Measurements from ENCODE around the gene KHDRBS2. TPM values are rescaled to one million over a fixed set of nuclear protein-coding genes. Genes with fewer than 3 reads are reported as not detected.

The KHDRBS2 gene
- total and polyA plus RNA-seq, 4 donors, result 9.2 to 13.0 (median 11.0) TPM

DNA sequence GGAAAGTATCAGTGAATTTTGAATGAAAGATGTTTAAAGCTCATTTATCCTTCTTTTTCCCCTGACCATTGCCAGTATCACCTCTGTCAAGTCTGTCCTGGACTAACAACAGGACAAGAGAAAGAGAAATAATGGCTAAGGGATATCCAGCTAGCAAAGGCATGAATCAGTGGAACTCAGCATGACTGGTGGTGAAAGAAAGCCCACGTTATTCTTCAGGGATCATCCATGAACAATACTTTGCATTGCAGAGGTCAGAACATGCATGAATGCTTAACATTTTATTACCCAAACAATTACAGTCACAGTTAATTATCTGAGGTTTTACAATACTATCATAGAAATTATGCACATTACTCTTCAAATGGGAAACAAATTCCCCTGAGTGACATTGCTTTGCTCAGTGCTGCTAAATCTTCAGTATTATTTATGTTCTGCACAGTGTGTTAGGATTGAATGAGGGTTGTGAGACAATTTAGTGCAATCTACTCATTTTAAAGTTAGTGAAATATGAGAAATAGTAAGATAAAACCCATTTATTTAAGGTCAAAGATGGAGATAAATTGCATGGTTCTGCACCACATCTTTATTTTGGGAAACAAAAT lies 350.7 kb downstream of the KHDRBS2 start:
- H3K27ac ChIP-seq (ENCODE audit: low read depth, low read length), result no peak overlapping the region
- H3K4me1 ChIP-seq (ENCODE audit: control insufficient read depth, insufficient read depth, low read length), result no peaks in the 10 kb centered on the region
- DNase-seq (ENCODE audit: low read depth in 4 of 6, low spot score in 6 of 6), result peak in 1 of 6 donors; percentile 49
- no peaks in the 10 kb centered on the region for H3K36me3 ChIP-seq (ENCODE audit: control insufficient read depth, insufficient read depth, low read length)
- no peaks in the 10 kb centered on the region for H3K9me3 ChIP-seq (ENCODE audit: control insufficient read depth, insufficient read depth, low read length)
- no peak overlapping the region for H3K4me3 ChIP-seq (ENCODE audit: low read depth, low read length)
- H3K27me3 ChIP-seq (ENCODE audit: control insufficient read depth, insufficient read depth, low read length), result no peaks in the 10 kb centered on the region
- WGBS (ENCODE audit: insufficient coverage), result no CpG with 5 or more reads among the region's 1 CpG

- Histone ChIP-seq H3K27me3 (ENCODE audit: control insufficient read depth, insufficient read depth, low read length) (no peaks in the 10 kb centered on the region), H3K9me3 (ENCODE audit: control insufficient read depth, insufficient read depth, low read length) (no peaks in the 10 kb centered on the region), H3K27ac (ENCODE audit: low read depth, low read length) (no peak overlapping the region), H3K36me3 (ENCODE audit: control insufficient read depth, insufficient read depth, low read length) (no peaks in the 10 kb centered on the region), H3K4me3 (ENCODE audit: low read depth, low read length) (no peak overlapping the region), H3K4me1 (ENCODE audit: control insufficient read depth, insufficient read depth, low read length) (no peaks in the 10 kb centered on the region)
- WGBS (ENCODE audit: insufficient coverage), result no CpG with 5 or more reads among the region's 2 CpGs
- peak in 1 of 6 donors; percentile 78 for DNase-seq (ENCODE audit: low read depth in 4 of 6, low spot score in 6 of 6)
Measured at GRCh38 chr6:61909486-61909885, 376.5 kb downstream of the KHDRBS2 start.

- WGBS (ENCODE audit: insufficient coverage), result 91% methylated on average over 6 of the region's 6 CpGs
- no peak overlapping the region for H3K4me3 ChIP-seq (ENCODE audit: low read depth, low read length)
Measured at GRCh38 chr6:61901748-61902147, 384.3 kb downstream of the KHDRBS2 start.

DNA sequence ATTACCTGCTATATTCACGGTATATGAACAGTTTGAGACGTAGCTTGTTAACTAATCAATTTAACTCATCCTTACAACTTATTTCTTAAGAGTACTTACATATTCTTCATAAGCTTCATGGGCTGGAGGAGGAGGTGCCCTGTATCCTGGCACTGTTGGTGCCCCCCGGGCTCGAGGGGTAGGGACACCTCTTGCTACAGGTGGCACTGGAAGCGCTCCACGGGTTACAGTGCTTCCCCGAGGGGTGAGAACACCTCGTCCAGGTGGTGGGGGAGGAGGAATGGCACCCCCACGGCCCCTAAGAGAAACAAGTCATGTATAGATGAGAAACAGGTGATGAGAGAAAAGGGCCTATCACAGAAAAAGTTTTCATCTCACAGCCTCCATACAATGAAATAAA lies 391.5 kb downstream of the KHDRBS2 start:
- WGBS (ENCODE audit: insufficient coverage), result 82% methylated on average over 3 of the region's 9 CpGs
- Histone ChIP-seq H3K4me1 (ENCODE audit: control insufficient read depth, insufficient read depth, low read length) (no peaks in the 10 kb centered on the region), H3K36me3 (ENCODE audit: control insufficient read depth, insufficient read depth, low read length) (no peaks in the 10 kb centered on the region), H3K27ac (ENCODE audit: low read depth, low read length) (no peak overlapping the region), H3K4me3 (ENCODE audit: low read depth, low read length) (no peak overlapping the region), H3K27me3 (ENCODE audit: control insufficient read depth, insufficient read depth, low read length) (no peaks in the 10 kb centered on the region), H3K9me3 (ENCODE audit: control insufficient read depth, insufficient read depth, low read length) (no peaks in the 10 kb centered on the region)
- no peak for DNase-seq (ENCODE audit: low read depth in 4 of 6, low spot score in 6 of 6)

More at GRCh38 chr6:61901748-61902147, 384.3 kb downstream of the KHDRBS2 start:
- DNase-seq (ENCODE audit: low read depth in 4 of 6, low spot score in 6 of 6), result no peak
- no peaks in the 10 kb centered on the region for H3K9me3 ChIP-seq (ENCODE audit: control insufficient read depth, insufficient read depth, low read length)
- H3K36me3 ChIP-seq (ENCODE audit: control insufficient read depth, insufficient read depth, low read length), result no peaks in the 10 kb centered on the region
- H3K27ac ChIP-seq (ENCODE audit: low read depth, low read length), result no peak overlapping the region
- no peaks in the 10 kb centered on the region for H3K27me3 ChIP-seq (ENCODE audit: control insufficient read depth, insufficient read depth, low read length)
- no peaks in the 10 kb centered on the region for H3K4me1 ChIP-seq (ENCODE audit: control insufficient read depth, insufficient read depth, low read length)

- WGBS (ENCODE audit: insufficient coverage), result no CpG with 5 or more reads among the region's 1 CpG
- Histone ChIP-seq H3K9me3 (ENCODE audit: control insufficient read depth, insufficient read depth, low read length) (no peaks in the 10 kb centered on the region), H3K27ac (ENCODE audit: low read depth, low read length) (no peak overlapping the region), H3K27me3 (ENCODE audit: control insufficient read depth, insufficient read depth, low read length) (no peaks in the 10 kb centered on the region), H3K4me1 (ENCODE audit: control insufficient read depth, insufficient read depth, low read length) (no peaks in the 10 kb centered on the region), H3K36me3 (ENCODE audit: control insufficient read depth, insufficient read depth, low read length) (no peaks in the 10 kb centered on the region), H3K4me3 (ENCODE audit: low read depth, low read length) (no peak overlapping the region)
- DNase-seq (ENCODE audit: low read depth in 4 of 6, low spot score in 6 of 6), result peak in 1 of 6 donors; percentile 16
Measured at GRCh38 chr6:61887423-61887822, 398.6 kb downstream of the KHDRBS2 start.

- peak in 2 of 6 donors; percentile 18 to 55 for DNase-seq (ENCODE audit: low read depth in 4 of 6, low spot score in 6 of 6)
- WGBS (ENCODE audit: insufficient coverage), result no CpG with 5 or more reads among the region's 1 CpG
- Histone ChIP-seq H3K4me3 (ENCODE audit: low read depth, low read length) (no peak overlapping the region), H3K36me3 (ENCODE audit: control insufficient read depth, insufficient read depth, low read length) (no peaks in the 10 kb centered on the region), H3K27ac (ENCODE audit: low read depth, low read length) (no peak overlapping the region), H3K4me1 (ENCODE audit: control insufficient read depth, insufficient read depth, low read length) (no peaks in the 10 kb centered on the region), H3K27me3 (ENCODE audit: control insufficient read depth, insufficient read depth, low read length) (no peaks in the 10 kb centered on the region), H3K9me3 (ENCODE audit: control insufficient read depth, insufficient read depth, low read length) (no peaks in the 10 kb centered on the region)
Measured at GRCh38 chr6:61886608-61887259, 399.3 kb downstream of the KHDRBS2 start.

- DNase-seq (ENCODE audit: low read depth in 4 of 6, low spot score in 6 of 6), result no peak
- Histone ChIP-seq H3K36me3 (ENCODE audit: control insufficient read depth, insufficient read depth, low read length) (no peaks in the 10 kb centered on the region), H3K27ac (ENCODE audit: low read depth, low read length) (no peak overlapping the region), H3K4me3 (ENCODE audit: low read depth, low read length) (no peak overlapping the region), H3K27me3 (ENCODE audit: control insufficient read depth, insufficient read depth, low read length) (no peaks in the 10 kb centered on the region), H3K4me1 (ENCODE audit: control insufficient read depth, insufficient read depth, low read length) (no peaks in the 10 kb centered on the region), H3K9me3 (ENCODE audit: control insufficient read depth, insufficient read depth, low read length) (no peaks in the 10 kb centered on the region)
- WGBS (ENCODE audit: insufficient coverage), result 84% methylated on average over 10 of the region's 15 CpGs
Measured at GRCh38 chr6:61869632-61870400, 416.2 kb downstream of the KHDRBS2 start.

DNA sequence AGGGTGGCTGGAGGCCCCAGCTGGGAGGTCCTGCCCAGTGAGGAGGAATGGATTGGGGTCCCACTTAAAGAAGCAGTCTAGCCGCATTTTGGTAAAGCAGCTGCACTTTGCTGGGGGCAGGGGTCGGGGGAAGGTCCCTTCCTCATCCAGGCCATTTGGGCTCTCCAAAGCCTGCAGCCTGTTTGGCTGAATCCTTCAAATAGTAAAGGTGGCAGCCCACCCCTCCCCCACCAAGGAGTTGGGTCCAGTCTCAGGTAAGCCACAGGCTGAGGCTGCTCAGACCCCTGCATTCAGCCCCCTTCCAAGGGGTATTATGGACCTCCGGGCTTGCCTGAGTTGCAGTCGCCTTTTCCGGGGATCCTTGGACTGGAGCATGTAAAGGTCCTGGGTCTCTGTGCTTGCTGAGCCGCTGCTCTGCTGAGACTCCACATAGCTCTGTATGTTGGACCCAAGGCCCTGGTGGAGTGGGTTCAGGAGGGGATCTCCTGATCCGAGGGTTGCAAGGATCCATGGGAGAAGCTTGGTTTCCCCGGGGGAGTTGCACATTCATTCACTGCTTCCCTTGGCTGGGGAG lies 417.4 kb downstream of the KHDRBS2 start:
- Histone ChIP-seq H3K9me3 (ENCODE audit: control insufficient read depth, insufficient read depth, low read length) (no peaks in the 10 kb centered on the region), H3K4me3 (ENCODE audit: low read depth, low read length) (no peak overlapping the region), H3K4me1 (ENCODE audit: control insufficient read depth, insufficient read depth, low read length) (no peaks in the 10 kb centered on the region), H3K36me3 (ENCODE audit: control insufficient read depth, insufficient read depth, low read length) (no peaks in the 10 kb centered on the region), H3K27ac (ENCODE audit: low read depth, low read length) (no peak overlapping the region), H3K27me3 (ENCODE audit: control insufficient read depth, insufficient read depth, low read length) (no peaks in the 10 kb centered on the region)
- WGBS (ENCODE audit: insufficient coverage), result 96% methylated on average over 8 of the region's 8 CpGs
- DNase-seq (ENCODE audit: low read depth in 4 of 6, low spot score in 6 of 6), result no peak

- DNase-seq (ENCODE audit: low read depth in 4 of 6, low spot score in 6 of 6), result no peak
- H3K9me3 ChIP-seq (ENCODE audit: control insufficient read depth, insufficient read depth, low read length), result no peaks in the 10 kb centered on the region
- no peaks in the 10 kb centered on the region for H3K4me1 ChIP-seq (ENCODE audit: control insufficient read depth, insufficient read depth, low read length)
- no peaks in the 10 kb centered on the region for H3K27me3 ChIP-seq (ENCODE audit: control insufficient read depth, insufficient read depth, low read length)
- H3K36me3 ChIP-seq (ENCODE audit: control insufficient read depth, insufficient read depth, low read length), result no peaks in the 10 kb centered on the region
- no peak overlapping the region for H3K4me3 ChIP-seq (ENCODE audit: low read depth, low read length)
- 88% methylated on average over 4 of the region's 4 CpGs for WGBS (ENCODE audit: insufficient coverage)
- H3K27ac ChIP-seq (ENCODE audit: low read depth, low read length), result no peak overlapping the region
Measured at GRCh38 chr6:61867635-61868034, 418.4 kb downstream of the KHDRBS2 start.

All from spinal cord (tissue), 10 donors.